Small intestine (tissue), 4 donors: ENCODE measurements around the gene SP2. TPM values are rescaled to one million over a fixed set of nuclear protein-coding genes. Genes with fewer than 3 reads are reported as not detected.

Experiments
- polyA plus RNA-seq, 4 donors: library from polyadenylated mRNA; stranded (reverse) in 3 of 4; unstranded in 1 of 4; fragments of 200-250 nt in 3 of 4; fragments of 120-200 nt in 1 of 4; gene quantifications; one replicate each; pipeline versions ENCODE4 v1.2.1 to v1.2.3, GENCODE V29; 2013
- donor health status: healthy with polysubstance abuse.
- donor health status: Bipolar disorder and iron deficiency.
- donor health status: healthy.

The SP2 gene
- polyA plus RNA-seq, 4 donors: 8.7 to 17.3 (median 12.6) TPM

Other genes starting within 250 kb of the SP2 start
- gene KPNB1, start 246.3 kb upstream of the SP2 start, polyA plus RNA-seq: 100 to 1,000 TPM in 1 of 4 donors, 10 to 100 TPM in 3; 25.9 to 160 (median 54.7) TPM
- gene TBKBP1, start 202.1 kb upstream of the SP2 start, polyA plus RNA-seq: 1 to 10 TPM in 3 of 4 donors, under 1 TPM in 1; 0.22 to 7.5 (median 4.5) TPM
- under 1 TPM; 0.07 to 0.45 (median 0.29) TPM for gene TBX21, start 163.0 kb upstream of the SP2 start, polyA plus RNA-seq
- gene OSBPL7, start 74.4 kb upstream of the SP2 start, polyA plus RNA-seq: 10 to 100 TPM; 16.7 to 67.5 (median 27.3) TPM
- 10 to 100 TPM; 47.0 to 54.1 (median 50.7) TPM for gene MRPL10, start 64.7 kb upstream of the SP2 start, polyA plus RNA-seq
- gene LRRC46, start 64.6 kb upstream of the SP2 start, polyA plus RNA-seq: 1 to 10 TPM in 1 of 4 donors, under 1 TPM in 3; 0.22 to 1.5 (median 0.40) TPM
- 100 to 1,000 TPM in 2 of 4 donors, 10 to 100 TPM in 2; 46.0 to 127 (median 99.7) TPM for gene SCRN2, start 55.0 kb upstream of the SP2 start, polyA plus RNA-seq
- 1 to 10 TPM; 1.6 to 4.9 (median 3.1) TPM for gene SP6, start 45.1 kb upstream of the SP2 start, polyA plus RNA-seq
- gene PNPO, start 45.3 kb downstream of the SP2 start, polyA plus RNA-seq: 10 to 100 TPM; 10.8 to 49.1 (median 19.1) TPM
- gene PRR15L, start 61.6 kb downstream of the SP2 start, polyA plus RNA-seq: 100 to 1,000 TPM; 159 to 388 (median 277) TPM
- gene CDK5RAP3, start 74.9 kb downstream of the SP2 start, polyA plus RNA-seq: 100 to 1,000 TPM; 169 to 721 (median 374) TPM
- 1 to 10 TPM in 3 of 4 donors, not detected in 1; 4.4 to 7.3 (median 5.6) TPM for gene COPZ2, start 141.6 kb downstream of the SP2 start, polyA plus RNA-seq
- gene NFE2L1, start 152.1 kb downstream of the SP2 start, polyA plus RNA-seq: 100 to 1,000 TPM in 1 of 4 donors, 10 to 100 TPM in 3; 52.1 to 110 (median 74.6) TPM
- gene CBX1, start 205.2 kb downstream of the SP2 start, polyA plus RNA-seq: 10 to 100 TPM in 2 of 4 donors, 1 to 10 TPM in 2; 9.4 to 57.1 (median 19.8) TPM
- 10 to 100 TPM; 11.4 to 16.3 (median 12.8) TPM for gene SNX11, start 211.5 kb downstream of the SP2 start, polyA plus RNA-seq